ENCODE results near the gene MORN3.
A peak's percentile ranks its signal among the peaks of the same experiment; 100 is the strongest.
"Not testable (repeated sequence)": the region's sequence is repeated elsewhere in the genome, so short reads cannot be mapped to it uniquely, and the experiment has no call there.

The MORN3 gene

DNA sequence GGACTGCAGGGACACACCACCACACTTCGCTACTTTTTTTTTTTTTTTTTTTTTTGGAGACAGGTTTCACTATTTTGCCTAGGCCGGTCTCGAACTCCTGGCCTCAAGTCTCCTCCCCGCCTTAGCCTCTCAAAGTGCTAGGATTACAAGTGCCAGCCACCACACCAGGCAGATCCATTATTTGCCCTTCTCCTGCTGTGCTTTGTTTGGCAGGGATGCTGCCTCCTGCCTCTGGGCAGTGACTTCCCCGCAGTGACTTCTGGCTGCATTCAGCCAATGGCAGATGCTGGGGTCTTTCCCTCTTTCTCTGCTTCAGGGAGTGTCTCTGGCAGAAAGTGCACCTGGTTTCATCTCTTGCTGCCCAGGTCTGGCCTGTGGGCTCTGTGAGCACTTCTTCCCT lies 6.7 kb upstream of the MORN3 start:
- no peak overlapping the region for H3K4me3 ChIP-seq (ENCODE audit: low read length)
- no peaks in the 10 kb centered on the region for H4K20me1 ChIP-seq (ENCODE audit: insufficient read depth, low read length)
- H3K27me3 ChIP-seq (ENCODE audit: low read depth, low read length) = no peaks in the 10 kb centered on the region
- no peak overlapping the region for H2AFZ ChIP-seq (ENCODE audit: low read depth, low read length)
- no peaks in the 10 kb centered on the region for H3K9me3 ChIP-seq (ENCODE audit: insufficient read depth, low read length)
- H3K36me3 ChIP-seq (replicated peaks; ENCODE audit: low read depth, low read length) = no peaks in the 10 kb centered on the region
- H3K4me1 ChIP-seq (ENCODE audit: low read length) = peaks cover 14% of the 10 kb centered on the region
- no peak overlapping the region for H3K27ac ChIP-seq (ENCODE audit: low read length)
- no peak for TF ChIP-seq EZH2phosphoT487 (IDR thresholded peaks at IDR 0.05; ENCODE audit: low read depth)
- TF ChIP-seq, protein P1, sequence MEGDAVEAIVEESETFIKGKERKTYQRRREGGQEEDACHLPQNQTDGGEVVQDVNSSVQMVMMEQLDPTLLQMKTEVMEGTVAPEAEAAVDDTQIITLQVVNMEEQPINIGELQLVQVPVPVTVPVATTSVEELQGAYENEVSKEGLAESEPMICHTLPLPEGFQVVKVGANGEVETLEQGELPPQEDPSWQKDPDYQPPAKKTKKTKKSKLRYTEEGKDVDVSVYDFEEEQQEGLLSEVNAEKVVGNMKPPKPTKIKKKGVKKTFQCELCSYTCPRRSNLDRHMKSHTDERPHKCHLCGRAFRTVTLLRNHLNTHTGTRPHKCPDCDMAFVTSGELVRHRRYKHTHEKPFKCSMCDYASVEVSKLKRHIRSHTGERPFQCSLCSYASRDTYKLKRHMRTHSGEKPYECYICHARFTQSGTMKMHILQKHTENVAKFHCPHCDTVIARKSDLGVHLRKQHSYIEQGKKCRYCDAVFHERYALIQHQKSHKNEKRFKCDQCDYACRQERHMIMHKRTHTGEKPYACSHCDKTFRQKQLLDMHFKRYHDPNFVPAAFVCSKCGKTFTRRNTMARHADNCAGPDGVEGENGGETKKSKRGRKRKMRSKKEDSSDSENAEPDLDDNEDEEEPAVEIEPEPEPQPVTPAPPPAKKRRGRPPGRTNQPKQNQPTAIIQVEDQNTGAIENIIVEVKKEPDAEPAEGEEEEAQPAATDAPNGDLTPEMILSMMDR (IDR thresholded peaks at IDR 0.05; ENCODE audit: low read depth, low read length) = no peak
- no peak overlapping the region for H3K9ac ChIP-seq (ENCODE audit: low read length)
- H3K79me2 ChIP-seq (ENCODE audit: low read length) = no peaks in the 10 kb centered on the region
- H3K4me2 ChIP-seq (ENCODE audit: low read length) = no peak overlapping the region

DNA sequence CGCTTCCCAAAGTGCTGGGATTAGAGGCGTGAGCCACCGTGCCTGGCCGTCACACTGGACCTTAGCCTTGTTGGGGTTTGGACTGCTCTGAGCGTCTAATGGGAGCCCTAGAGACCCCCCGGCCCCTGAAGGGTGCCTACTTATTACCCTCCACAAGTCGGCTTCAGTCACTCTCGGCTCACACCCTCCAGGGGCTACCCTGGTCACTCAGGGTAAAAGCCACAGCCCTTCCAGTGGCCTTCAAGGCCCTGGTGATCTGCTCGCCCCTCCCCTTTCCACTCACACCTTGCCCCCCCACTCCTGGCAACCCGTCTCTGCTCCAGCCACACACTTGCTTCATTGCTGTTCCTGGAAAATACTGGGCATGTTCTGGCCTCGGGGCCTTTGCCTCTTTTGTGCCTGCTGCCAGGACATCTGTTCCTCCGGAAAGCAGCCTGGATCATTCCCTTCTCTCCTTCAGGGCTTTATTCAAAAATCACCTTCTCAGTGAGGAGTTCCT lies 3.6 kb upstream of the MORN3 start:
- Histone ChIP-seq H3K27ac (ENCODE audit: low read length) (no peak overlapping the region), H4K20me1 (ENCODE audit: insufficient read depth, low read length) (no peaks in the 10 kb centered on the region), H3K9me3 (ENCODE audit: insufficient read depth, low read length) (no peaks in the 10 kb centered on the region), H2AFZ (ENCODE audit: low read depth, low read length) (peak overlapping the region; percentile 83), H3K27me3 (ENCODE audit: low read depth, low read length) (no peaks in the 10 kb centered on the region), H3K79me2 (ENCODE audit: low read length) (no peaks in the 10 kb centered on the region), H3K4me3 (ENCODE audit: low read length) (peak overlapping the region; percentile 82), H3K4me2 (ENCODE audit: low read length) (peak overlapping the region; percentile 87), H3K9ac (ENCODE audit: low read length) (peak overlapping the region; percentile 44), H3K4me1 (ENCODE audit: low read length) (peaks cover 14% of the 10 kb centered on the region), H3K36me3 (replicated peaks; ENCODE audit: low read depth, low read length) (no peaks in the 10 kb centered on the region)
- no peak for TF ChIP-seq EZH2phosphoT487 (IDR thresholded peaks at IDR 0.05; ENCODE audit: low read depth)
- TF ChIP-seq, protein P1 (IDR thresholded peaks at IDR 0.05; ENCODE audit: low read depth, low read length) = no peak

DNA sequence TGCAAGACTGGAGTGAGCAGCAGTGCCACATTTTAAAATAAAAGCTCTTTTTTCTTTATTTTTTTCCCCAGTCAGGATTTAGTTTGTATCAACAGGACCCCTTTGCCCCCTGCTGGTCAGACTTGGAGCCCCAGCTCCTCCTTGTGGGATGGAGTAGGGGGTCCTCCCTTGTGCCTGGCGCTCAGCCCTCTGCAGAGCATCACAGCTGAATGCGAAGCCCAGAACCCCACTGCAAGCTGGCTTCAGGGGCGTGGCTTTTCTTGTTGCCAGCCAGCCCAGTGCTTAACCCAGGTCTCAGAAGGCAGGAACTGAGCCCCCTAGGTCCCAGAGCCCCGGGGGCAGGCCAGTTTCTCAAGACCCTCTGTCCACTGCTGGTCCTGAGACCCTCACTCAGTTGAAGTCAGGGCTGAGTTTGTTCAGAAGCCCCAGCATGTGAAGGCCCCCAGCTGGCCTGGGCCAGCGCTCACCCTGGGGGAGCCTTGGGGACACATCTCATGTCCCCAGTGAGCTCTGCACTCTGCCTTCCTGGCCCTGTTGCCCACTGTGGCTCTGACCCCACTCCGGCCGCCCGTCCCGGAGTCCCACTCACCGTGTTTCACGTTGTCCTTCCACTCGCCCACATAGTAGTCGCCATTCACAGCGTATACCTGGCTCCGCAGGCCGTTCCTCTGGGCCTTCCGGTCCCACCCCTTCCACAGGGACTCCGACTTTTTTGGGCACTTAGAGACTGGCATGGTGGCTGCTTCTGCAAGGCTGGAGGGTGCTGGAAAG lies 519 bp downstream of the MORN3 start:
- no peak overlapping the region for H2AFZ ChIP-seq (ENCODE audit: low read depth, low read length)
- no peaks in the 10 kb centered on the region for H3K27me3 ChIP-seq (ENCODE audit: low read depth, low read length)
- H3K4me2 ChIP-seq (ENCODE audit: low read length) = no peak overlapping the region

DNA sequence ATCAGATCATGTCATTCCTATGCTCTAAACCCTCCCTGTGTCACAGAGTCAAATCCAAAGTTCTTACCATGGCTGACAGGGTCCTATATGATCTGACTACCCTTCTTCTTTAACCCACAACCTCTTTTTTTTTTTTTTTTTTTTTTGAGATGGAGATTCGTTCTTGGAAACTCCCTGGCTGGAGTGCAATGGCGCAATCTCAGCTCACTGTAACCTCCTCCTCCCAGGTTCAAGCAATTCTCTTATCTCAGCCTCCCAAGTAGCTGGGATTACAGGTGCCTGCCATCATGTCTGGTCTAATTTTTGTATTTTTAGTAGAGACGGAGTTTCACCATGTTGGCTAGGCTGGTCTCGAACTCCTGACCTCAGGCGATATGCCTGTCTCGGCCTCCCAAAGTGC lies 2.6 kb downstream of the MORN3 start:
- not testable (repeated sequence) for H3K4me2 ChIP-seq (ENCODE audit: low read length); H3K27ac ChIP-seq (ENCODE audit: low read length); H3K9ac ChIP-seq (ENCODE audit: low read length)

More for the DNA sequence above, 519 bp downstream of the MORN3 start:
- no peak for TF ChIP-seq EZH2phosphoT487 (IDR thresholded peaks at IDR 0.05; ENCODE audit: low read depth)
- TF ChIP-seq, protein P1 (IDR thresholded peaks at IDR 0.05; ENCODE audit: low read depth, low read length) = peak; percentile 74
- Histone ChIP-seq H3K9me3 (ENCODE audit: insufficient read depth, low read length) (no peaks in the 10 kb centered on the region), H3K4me3 (ENCODE audit: low read length) (no peak overlapping the region), H3K9ac (ENCODE audit: low read length) (no peak overlapping the region), H3K79me2 (ENCODE audit: low read length) (peaks cover 7% of the 10 kb centered on the region; the same call in 1 of the 2 replicates), H3K36me3 (replicated peaks; ENCODE audit: low read depth, low read length) (no peaks in the 10 kb centered on the region), H3K27ac (ENCODE audit: low read length) (no peak overlapping the region), H4K20me1 (ENCODE audit: insufficient read depth, low read length) (no peaks in the 10 kb centered on the region), H3K4me1 (ENCODE audit: low read length) (peaks cover 18% of the 10 kb centered on the region)

More for the DNA sequence above, 2.6 kb downstream of the MORN3 start:
- not testable (repeated sequence) for H4K20me1 ChIP-seq (ENCODE audit: insufficient read depth, low read length); H3K4me3 ChIP-seq (ENCODE audit: low read length); H3K79me2 ChIP-seq (ENCODE audit: low read length); H3K27me3 ChIP-seq (ENCODE audit: low read depth, low read length); H3K9me3 ChIP-seq (ENCODE audit: insufficient read depth, low read length); H3K36me3 ChIP-seq (replicated peaks; ENCODE audit: low read depth, low read length); H2AFZ ChIP-seq (ENCODE audit: low read depth, low read length)
- H3K4me1 ChIP-seq (ENCODE audit: low read length) = peaks cover 14% of the 10 kb centered on the region

Measured in OCI-LY3 (cell line).